EL (cell line): Measurements from ENCODE around the gene ZFYVE9.
"Not testable (repeated sequence)": the region's sequence is repeated elsewhere in the genome, so short reads cannot be mapped to it uniquely, and the experiment has no call there.

Source experiments
- DNase-seq: peaks from one replicate; pipeline ENCODE4 v3.0.0-alpha.2; 2016

ZFYVE9 gene, protein sequence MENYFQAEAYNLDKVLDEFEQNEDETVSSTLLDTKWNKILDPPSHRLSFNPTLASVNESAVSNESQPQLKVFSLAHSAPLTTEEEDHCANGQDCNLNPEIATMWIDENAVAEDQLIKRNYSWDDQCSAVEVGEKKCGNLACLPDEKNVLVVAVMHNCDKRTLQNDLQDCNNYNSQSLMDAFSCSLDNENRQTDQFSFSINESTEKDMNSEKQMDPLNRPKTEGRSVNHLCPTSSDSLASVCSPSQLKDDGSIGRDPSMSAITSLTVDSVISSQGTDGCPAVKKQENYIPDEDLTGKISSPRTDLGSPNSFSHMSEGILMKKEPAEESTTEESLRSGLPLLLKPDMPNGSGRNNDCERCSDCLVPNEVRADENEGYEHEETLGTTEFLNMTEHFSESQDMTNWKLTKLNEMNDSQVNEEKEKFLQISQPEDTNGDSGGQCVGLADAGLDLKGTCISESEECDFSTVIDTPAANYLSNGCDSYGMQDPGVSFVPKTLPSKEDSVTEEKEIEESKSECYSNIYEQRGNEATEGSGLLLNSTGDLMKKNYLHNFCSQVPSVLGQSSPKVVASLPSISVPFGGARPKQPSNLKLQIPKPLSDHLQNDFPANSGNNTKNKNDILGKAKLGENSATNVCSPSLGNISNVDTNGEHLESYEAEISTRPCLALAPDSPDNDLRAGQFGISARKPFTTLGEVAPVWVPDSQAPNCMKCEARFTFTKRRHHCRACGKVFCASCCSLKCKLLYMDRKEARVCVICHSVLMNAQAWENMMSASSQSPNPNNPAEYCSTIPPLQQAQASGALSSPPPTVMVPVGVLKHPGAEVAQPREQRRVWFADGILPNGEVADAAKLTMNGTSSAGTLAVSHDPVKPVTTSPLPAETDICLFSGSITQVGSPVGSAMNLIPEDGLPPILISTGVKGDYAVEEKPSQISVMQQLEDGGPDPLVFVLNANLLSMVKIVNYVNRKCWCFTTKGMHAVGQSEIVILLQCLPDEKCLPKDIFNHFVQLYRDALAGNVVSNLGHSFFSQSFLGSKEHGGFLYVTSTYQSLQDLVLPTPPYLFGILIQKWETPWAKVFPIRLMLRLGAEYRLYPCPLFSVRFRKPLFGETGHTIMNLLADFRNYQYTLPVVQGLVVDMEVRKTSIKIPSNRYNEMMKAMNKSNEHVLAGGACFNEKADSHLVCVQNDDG (N-terminal part only)

DNA sequence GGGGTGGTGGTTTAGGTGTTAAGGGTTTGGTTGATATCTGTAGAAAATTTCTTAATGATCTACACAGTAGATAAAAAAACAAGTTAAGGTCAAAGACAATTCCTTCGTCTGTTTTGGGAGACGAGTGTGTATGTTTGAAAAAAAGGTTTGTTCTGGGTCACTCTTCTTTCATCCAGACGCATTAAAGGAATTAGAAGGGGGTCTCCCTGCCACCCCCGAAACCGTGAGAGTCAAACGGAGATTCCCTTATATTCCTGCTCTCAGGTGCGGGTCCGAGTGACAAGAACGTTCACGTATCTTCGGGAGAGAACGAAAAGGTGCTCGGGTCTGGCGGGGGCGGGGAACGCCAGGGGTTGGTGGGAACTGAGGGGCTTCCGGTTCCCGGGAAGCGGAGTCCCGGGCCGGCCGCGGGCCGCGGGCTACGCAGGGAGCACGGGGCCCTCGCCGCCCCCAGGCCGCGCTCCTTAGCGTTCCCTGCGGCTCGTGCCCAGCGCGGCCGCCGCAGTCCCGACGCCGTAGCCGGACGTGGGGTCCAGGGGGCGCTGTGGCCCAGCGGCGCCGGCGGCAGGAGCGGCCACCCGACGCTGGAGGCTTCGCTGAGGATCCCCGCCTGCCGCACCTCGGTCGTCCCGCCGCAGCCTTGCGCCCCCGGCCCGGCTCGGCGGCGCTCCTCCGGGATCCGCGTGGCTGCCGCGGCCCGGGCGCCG, at the start of gene ZFYVE9:
Gene ZFYVE9 (plus strand): TSS at position 577 of the 707 bp plus-strand sequence. CDS start 91,118 bp downstream, outside the sequence.
- DNase-seq, result peak; percentile 80

DNA sequence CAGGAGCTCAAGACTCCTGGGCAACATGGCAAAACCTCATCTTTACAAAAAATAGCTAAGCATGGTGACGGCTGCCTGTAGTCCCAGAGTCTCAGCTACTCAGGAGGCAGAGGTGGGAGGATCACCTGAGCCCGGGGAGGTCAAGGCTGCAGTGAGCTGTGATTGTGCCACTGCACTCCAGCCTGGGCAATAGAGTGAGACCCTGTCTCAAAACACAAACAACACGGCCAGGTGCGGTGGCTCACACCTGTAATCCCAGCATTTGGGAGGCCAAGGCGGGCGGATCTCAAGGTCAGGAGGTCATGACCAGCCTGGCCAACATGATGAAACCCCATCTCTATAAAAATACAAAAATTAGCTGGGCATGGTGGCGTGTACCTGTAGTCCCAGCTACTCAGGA, 47.6 kb upstream of the ZFYVE9 start:
- DNase-seq, result not testable (repeated sequence)

DNA sequence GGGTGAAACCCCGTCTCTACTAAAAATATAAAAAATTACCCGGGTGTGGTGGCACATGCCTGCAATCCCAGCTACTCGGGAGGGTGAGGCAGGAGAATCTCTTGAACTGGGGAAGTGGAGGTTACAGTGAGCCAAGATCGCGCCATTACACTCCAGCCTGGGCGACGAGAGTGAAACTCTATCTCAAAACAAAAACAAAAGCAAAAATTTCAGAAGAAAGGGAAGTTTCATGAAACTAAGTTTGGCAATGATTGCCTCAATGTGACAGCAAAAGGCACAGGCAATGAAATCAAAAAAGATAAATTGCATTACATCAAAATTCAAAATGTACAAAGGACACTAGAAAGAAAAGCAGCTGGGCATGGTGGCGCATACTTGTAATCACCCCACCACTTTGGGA, 45.7 kb upstream of the ZFYVE9 start:
- no peak for DNase-seq

DNA sequence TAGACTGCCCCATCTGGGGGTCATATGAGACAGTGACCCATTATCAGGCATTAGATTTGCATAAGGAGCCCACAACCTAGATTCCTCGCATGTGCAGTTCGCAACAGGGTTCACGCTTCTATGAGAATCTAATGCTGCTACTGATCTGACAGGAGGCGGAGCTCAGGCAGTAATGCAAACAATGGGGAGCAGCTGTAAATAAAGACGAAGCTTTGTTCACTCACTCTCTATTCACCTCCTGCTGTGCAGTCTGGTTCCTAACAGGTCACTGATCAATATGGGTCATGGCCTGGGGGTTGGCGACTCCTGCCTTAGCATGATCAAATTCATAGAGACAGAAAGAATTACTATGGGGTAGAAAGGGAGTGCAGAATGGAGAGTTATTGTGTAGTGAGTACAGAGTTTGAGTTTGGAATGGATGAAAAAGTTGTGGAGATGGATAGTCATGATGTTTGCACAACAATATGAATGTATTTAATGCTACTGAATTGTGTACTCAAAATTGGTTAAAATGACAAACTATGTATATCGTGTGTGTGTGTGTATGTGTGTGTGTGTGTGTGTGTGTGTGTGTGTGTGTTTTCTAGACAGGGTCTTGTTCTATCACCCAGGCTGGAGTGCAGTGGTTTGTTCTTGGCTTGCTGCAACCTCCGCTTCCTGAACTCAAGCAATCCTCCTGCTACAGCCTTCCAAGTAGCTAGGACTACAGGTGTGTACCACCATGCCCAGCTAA, 43.6 kb upstream of the ZFYVE9 start:
- DNase-seq, result no peak

DNA sequence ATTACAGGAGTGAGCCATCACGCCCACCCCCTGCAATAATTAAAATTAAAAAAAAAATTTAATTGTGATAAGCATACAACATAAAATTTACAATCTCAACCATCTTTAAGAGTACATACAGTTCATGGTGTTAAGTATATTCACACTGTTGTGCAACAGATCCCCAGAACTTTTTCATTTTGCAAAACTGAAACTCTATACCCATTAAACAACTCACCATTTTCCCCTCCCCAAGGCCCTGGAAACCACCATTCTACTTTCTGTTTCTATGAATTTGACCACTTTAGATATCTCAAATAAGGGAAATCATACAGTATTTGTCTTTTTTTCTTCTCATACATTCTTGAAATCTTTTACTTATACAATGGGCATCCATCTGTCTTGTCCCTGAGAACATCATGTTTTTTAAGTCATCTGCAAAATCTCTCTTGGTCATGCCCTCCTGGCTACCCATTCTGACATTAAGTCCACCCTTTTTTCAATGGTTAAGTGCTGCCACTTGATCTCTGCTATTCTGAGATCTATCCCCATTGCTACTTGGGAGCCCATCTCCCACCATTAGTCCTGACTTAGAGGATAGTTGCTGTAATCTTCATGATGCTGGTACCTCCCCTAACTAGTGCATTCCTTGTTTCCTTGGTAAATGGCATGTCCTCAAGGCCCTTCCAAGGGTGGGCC, 39.4 kb upstream of the ZFYVE9 start:
- no peak for DNase-seq

DNA sequence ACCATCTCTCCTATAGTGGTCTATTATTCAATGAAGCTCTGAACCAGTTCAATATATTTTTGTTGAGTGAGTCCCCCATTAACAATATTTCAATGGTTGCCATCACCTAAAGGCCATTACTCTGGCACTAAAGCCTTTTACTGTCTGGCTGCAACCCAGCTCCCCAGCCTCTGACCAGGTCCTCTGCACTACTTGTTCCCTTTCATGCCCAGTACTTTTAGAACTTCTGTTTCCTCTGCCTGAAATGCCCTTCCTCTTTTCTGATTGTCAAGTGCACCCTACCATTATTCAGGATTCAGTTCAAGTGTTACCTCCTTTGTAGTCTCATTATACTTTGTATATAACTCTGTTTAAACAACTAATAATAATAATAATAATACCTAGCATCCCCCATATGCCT, 30.4 kb upstream of the ZFYVE9 start:
- no peak for DNase-seq

DNA sequence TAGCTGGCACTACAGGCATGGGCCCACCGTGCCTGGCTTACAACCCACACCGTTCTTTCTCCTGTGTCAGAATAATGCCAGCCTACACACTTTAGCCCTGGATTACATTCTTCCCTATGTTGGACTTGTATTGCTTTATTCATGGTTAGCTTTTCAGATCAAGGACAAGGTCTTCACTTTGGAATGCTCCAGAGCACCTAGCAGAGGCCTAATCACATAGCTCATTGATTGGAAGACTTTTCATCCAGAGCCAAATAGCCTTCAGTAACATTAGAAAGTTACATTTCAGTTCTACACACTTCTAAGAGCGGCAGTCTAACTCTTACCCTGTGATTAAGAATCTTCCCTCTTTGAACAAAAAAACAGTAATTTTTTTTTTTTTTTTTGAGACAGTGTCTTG, 29.4 kb upstream of the ZFYVE9 start:
- DNase-seq, result no peak

DNA sequence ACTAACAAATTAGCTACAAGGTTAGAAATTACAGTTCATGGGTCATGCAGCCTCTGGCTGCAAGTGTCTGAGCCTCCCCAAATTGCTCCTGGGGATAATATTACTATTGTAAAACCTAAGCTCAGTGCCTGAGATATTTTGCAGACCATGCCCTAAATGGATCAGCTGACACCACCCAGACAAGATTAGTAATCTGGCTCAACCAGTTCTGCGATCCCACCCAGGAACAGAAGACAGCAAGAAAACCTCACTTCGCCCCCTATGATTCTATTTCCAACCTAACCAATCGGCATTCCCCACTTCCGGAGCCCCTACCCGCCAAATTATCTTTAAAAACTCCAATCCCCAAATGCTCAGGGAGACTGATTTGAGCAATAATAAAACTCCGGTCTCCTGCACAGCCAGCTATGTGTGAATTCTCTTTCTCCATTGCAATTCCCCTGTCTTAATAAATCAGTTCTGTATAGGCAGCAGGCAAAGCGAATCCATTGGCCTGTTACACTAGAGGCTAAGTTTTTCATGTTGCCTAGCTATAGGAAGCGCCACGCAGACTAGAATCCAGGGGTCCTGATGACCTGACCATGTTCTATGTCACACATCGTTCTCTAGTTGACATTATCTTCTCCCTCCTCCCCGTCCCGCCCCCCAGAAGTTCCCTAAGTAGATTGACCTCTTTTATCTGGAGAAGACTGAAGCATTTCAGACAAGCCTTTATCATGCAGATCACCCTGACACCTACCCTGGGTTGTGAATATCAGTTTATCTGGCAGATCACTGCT, 22.4 kb upstream of the ZFYVE9 start:
- no peak for DNase-seq

DNA sequence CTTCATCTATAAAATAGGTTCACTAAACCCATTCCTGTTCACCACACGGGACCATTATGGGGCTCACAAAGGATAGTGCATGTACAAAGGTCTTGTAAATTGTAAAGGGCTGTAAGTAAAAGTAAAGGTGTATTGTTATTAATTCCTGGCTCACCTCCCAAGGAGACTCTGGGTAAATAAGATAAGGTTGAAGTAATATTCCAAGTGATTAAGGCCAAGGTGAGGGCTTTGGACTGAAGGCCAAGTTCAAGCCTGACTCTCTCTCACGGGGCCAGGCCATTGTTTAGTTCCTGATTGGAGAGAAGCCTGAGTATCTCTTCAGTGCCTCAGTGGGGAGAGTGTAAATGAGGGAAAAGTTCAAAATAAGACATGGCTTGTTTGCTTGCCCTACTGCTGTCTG, 19.5 kb upstream of the ZFYVE9 start:
- DNase-seq, result no peak

DNA sequence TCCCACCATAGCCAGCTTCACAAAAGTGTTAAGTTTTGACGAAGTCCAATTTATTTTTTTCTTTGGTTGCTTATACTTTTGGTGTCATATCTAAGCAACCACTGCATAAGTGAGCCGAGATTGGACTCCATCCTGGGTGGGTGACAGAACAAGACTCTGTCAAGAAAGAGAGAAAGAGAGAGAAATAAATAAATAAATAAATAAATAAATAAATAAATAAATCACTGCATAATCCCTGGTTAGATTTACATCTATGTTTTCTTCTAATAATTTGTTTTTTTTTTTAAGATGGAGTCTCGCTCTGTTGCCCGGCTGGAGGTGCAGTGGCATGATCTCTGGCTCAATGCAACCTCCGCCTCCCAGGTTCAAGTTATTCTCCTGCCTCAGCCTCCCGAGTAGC, 18.3 kb upstream of the ZFYVE9 start:
- DNase-seq, result no peak

DNA sequence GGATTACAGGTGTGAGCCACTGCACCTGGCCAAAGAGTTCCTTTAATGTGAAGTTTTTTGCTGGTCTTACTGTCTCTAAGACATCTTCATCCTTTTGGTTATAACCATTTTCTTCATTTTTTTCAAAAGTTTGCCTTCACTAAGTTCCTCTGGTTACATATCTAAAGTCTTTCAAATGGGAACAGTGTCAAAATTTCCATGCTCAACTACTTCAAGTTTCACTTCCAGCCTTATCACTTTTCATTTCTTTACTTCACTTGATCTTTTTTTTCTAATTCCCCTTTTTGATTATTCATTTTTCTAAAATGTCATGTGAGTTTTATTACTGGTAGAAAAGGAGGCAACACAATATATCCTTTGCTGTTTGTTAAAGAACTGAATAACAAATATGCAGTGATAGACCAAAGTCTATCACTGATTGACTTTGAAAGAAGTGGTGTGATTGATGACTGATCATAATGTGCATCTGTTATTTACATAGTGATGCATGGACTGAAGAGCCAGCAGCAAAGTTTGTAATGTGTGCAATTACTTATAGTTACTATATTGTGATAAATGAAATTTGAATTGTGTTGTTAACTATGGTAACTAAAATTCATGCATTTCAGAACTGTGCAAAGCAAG, 16.0 kb upstream of the ZFYVE9 start:
- no peak for DNase-seq

DNA sequence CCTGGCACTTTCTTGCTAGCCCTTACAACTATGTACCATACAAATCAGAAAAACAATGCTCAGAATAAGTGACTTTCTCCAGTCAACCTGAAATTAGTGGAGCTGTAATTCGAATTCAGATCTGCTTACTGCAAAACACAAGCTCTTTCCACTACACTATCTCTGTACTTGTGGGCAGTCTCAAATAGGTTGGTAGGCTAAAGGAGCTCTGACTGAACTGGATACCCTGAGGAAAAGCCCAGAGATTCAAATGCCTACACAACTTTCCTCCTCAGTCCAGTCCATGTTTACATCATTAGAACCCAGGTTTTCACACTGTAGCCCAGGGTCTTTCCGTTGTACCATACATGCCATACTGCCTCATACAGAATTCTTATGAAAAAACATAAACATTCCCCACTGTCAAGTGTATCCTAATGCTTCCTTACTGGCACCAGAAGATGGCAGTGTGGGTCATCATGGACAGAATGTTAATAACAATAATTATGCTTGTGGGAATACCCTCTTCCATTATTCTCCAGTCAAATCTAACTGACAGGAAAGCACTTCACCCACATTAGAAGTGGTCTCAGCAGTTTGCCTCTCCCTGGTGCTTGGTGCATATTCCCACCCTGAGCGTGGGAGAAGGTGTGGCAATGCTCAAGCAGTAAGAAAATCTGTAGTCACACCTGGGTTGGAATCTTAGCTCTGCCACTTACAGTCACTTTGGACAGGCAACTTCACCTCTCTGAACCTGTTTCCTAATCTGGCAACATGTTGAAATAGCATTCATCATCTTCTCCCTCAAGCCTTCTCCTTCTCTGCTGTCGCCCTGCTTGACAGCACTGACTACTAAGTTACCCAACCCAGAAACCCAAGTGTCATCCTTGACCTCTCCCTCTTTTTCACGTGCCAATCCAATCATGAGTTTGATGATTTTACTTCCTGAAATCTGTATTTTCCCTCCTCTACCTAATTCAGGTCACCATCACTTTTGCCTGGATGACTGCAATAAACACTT, 14.4 kb upstream of the ZFYVE9 start:
- peak; percentile 66 for DNase-seq

DNA sequence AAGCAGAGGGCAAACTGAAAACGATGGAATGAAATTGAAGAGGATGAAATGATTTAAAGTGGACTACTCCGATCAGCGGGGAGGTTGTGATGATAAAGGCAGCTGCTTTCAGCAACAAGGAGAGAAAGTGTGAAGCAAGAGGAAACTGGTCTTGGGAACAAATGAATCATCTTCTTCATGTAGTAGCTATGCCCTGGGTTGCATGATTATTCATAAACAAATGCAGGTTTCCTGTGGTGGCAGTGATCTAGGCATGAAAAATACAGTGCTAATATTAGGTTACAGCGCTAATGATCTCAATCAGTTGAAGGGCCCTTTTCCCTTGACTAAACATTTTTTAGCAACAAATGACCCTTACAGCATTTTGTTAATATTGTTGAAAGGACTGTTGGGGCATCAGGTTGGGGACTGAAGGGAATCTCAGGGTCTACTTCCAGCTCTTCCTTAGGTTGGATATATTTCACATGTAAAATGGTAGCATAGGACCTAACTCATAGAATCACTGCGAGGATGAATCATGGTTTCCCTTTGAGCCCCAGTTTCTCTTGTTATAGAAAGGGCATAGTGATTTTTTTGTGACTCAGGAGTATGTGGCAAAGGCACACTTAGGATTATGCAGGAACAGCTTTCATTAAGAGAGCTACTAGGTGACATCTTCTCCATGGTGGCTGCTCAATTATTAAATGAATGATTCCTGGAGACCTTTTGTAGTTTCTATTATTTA, 1.9 kb upstream of the ZFYVE9 start:
- DNase-seq, result peak; percentile 80

DNA sequence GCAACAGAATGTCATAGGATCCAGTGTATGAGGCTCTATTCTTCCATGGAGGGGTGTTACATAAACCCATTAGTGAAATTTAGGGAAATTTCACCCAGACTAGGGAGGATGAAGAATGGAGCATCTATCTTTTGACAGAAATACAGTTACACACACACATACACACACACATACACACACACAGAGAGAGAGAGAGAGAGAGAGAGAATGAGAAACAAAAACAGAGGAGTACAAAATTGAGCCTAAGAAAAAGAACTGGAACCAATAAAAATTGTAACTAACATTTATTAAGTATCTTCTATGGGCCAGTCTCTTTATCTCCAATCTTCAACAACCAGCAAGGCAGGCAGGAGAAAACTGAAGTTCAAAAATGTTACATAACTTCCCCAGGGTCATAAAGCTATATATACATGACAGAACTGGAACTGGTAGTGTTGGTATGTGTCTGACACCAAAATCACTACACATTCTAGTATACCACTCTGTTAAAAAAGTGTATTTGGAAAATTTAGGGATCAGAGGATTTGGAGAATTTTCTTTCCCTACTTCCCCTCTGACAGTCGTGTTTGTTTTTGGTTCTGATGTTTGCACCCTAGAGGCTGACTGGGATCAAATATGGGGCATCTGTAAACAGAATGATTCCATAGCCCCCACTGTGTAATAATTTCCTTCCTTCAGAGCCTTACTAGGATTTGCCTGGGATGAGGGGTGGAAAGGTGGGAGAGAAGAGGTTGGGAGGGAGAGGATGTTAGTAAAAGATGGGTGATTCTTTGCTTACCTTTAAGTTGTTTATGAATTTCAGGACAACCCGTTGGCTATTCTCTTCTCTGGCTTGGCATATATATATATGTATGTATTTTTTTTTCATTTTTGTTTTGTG, 1.0 kb upstream of the ZFYVE9 start:
- DNase-seq, result no peak

DNA sequence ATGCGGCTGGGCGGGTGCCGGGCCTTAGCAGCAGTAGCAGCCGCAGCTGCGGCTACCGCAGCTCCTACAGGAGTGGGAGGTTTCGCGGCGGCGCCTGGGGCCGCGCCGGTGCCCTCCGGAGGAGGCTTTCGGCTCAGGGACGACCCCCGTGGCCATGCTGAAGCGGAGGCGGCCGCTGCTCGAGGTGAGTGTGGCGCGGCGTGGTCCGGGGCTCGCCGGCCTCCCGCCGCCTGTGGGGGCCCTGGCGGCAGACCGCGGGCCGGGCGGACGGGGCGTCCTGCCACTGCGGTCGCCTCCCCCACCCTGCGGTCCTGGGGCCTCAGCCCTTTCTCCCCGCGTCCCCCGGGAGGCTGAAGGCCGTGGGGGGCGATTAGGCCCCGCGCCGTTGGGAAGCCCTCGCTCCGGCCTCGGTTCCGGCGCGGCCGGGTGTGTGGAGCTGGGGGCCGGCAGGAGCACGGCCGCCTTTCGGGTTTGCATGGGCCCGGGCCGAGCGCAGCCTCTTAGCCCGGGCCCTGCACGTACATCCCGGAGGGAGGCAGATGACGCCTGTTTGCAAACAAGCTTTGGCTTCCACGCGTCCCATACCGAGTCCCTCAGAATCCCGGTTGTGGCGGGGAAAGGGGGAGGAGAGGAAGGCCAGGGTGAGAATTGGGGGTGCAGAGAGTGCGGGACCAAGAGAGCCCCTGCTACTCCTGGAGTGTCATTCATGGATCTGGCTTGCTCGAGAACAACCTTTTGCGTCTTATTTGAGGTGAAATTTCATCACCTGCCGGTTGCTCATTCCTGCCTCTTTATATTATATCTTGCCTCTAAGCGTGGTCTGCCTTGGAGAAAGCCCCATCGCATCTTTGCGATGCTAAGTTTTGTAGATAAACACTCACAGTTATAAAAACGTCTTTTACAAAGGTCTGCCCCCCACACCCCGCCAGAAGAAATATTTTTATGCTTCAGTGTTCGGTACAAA, 613 bp downstream of the ZFYVE9 start:
- DNase-seq, result peak; percentile 67

DNA sequence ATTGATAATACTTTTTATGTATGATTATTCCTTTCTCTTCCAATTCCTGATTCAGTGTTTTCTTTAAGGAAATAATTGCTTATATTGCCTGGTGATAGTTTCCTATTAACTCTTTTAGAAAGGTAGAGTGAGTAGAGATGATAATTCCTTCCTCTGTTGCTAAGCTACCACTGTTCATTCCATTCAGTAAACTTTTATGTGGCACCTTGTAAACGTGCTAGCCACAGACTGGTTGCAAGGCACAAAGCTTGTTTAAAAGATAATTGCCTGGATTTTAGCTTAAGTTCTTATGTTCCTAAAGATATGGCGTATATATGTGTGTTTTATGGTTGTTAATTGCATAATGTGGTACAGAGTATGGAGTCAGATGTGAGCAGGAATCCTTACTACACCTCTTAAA, 3.2 kb downstream of the ZFYVE9 start:
- DNase-seq, result no peak
